GM23338 (cell line): ENCODE results near the gene MYO16. TPM values are rescaled to one million over a fixed set of nuclear protein-coding genes. Genes with fewer than 3 reads are reported as not detected.

Experiments
- ATAC-seq: fragments of 200-7000 bp; cut with Tn5 transposase; 3 replicates; pipeline ENCODE4 v1.9.1; 2020
- DNase-seq: peaks from one replicate; pipeline ENCODE4 v3.0.0-alpha.2; 2015; ENCODE audit warnings: low spot score
- H2AFZ ChIP-seq: fragments of 200-600 bp; sonication (generic); 2 replicates; pipeline ENCODE4 v1.8.0; 2016; ENCODE audit warnings: antibody characterized with exemption, mild to moderate bottlenecking, moderate library complexity
- H3F3A ChIP-seq: fragments of 200-600 bp; sonication (generic); replicated peaks from 2 replicates; pipeline ENCODE4 v1.8.0; 2017; ENCODE audit warnings: antibody characterized with exemption, mixed run types, low read depth
- H3K27ac ChIP-seq: fragments of 200-600 bp; sonication (generic); 2 replicates; pipeline ENCODE4 v1.6.1; 2016; ENCODE audit warnings: low read depth
- H3K27me3 ChIP-seq: fragments of 200-600 bp; sonication (generic); 2 replicates; pipeline ENCODE4 v1.8.0; 2016; ENCODE audit warnings: mild to moderate bottlenecking, mixed run types, moderate library complexity; ENCODE audit not compliant: insufficient read depth
- H3K36me3 ChIP-seq: fragments of 200-600 bp; sonication (generic); 2 replicates; pipeline ENCODE4 v1.8.0; 2016; ENCODE audit warnings: mild to moderate bottlenecking; ENCODE audit not compliant: insufficient read depth
- H3K4me1 ChIP-seq: fragments of 200-600 bp; sonication (generic); 2 replicates; pipeline ENCODE4 v1.8.0; 2016; ENCODE audit warnings: mild to moderate bottlenecking, moderate library complexity; ENCODE audit not compliant: insufficient read depth
- H3K4me2 ChIP-seq: fragments of 200-600 bp; sonication (generic); 2 replicates; pipeline ENCODE4 v1.7.1; 2017; ENCODE audit warnings: mixed run types
- H3K4me3 ChIP-seq: fragments of 200-600 bp; sonication (generic); 2 replicates; pipeline ENCODE4 v1.6.1; 2016; ENCODE audit warnings: mixed run types
- H3K79me2 ChIP-seq: fragments of 200-600 bp; sonication (generic); replicated peaks from 2 replicates; pipeline ENCODE4 v1.8.0; 2017; ENCODE audit warnings: mild to moderate bottlenecking; ENCODE audit not compliant: insufficient read depth
- H3K9me2 ChIP-seq: fragments of 200-600 bp; sonication (generic); 2 replicates; pipeline ENCODE4 v1.8.0; 2017; ENCODE audit not compliant: insufficient read depth
- H4K20me1 ChIP-seq: fragments of 200-600 bp; sonication (generic); replicated peaks from 2 replicates; pipeline ENCODE4 v1.8.0; 2017; ENCODE audit warnings: mild to moderate bottlenecking; ENCODE audit not compliant: insufficient read depth
- H3K27ac Mint-ChIP-seq: 2 replicates; pipeline ENCODE4 v1.8.0; 2020; ENCODE audit warnings: inconsistent platforms, mild to moderate bottlenecking, moderate library complexity, mixed read lengths
- H3K27me3 Mint-ChIP-seq: 3 replicates; pipeline ENCODE4 v1.8.0; 2022; ENCODE audit warnings: low read depth, mild to moderate bottlenecking, moderate library complexity, mixed read lengths, inconsistent platforms; ENCODE audit not compliant: insufficient read depth, poor library complexity
- H3K36me3 Mint-ChIP-seq: 3 replicates; pipeline ENCODE4 v1.8.0; 2021; ENCODE audit warnings: low read depth, mild to moderate bottlenecking, inconsistent platforms, moderate library complexity, mixed read lengths
- H3K4me1 Mint-ChIP-seq: 3 replicates; pipeline ENCODE4 v1.8.0; 2020; ENCODE audit warnings: mild to moderate bottlenecking, inconsistent platforms, mixed read lengths
- H3K4me3 Mint-ChIP-seq: 3 replicates; pipeline ENCODE4 v1.8.0; 2021; ENCODE audit warnings: moderate library complexity, mild to moderate bottlenecking, inconsistent platforms, mixed read lengths
- H3K9me3 Mint-ChIP-seq: 3 replicates; pipeline ENCODE4 v1.8.0; 2020; ENCODE audit warnings: moderate library complexity, mild to moderate bottlenecking, inconsistent platforms, mixed read lengths
- CTCF ChIP-seq, 2 experiments: fragments of 200-600 bp in 1 of 2; sonication (generic) in 1 of 2; conservative IDR thresholded peaks; 2 replicates each; pipeline versions ENCODE4 v1.5.1 to v1.6.1; 2016 to 2017; ENCODE audit warnings: antibody characterized with exemption in 2 of 2, low read depth in 2 of 2, mild to moderate bottlenecking in 2 of 2, moderate library complexity in 1 of 2
- JUNB ChIP-seq: IDR thresholded peaks from one replicate; pipeline ENCODE4 v1.6.1; 2016; ENCODE audit warnings: antibody characterized with exemption; ENCODE audit not compliant: unreplicated experiment
- POLR2AphosphoS5 ChIP-seq: IDR thresholded peaks from 2 replicates; pipeline ENCODE4 v1.6.1; 2016; ENCODE audit warnings: antibody characterized with exemption, low read depth
- STAT1 ChIP-seq: IDR thresholded peaks from one replicate; pipeline ENCODE4 v1.6.1; 2016; ENCODE audit warnings: antibody characterized with exemption; ENCODE audit not compliant: unreplicated experiment
- ZNF114 ChIP-seq: fragments of 250-450 bp; sonication (Bioruptor Pico); IDR thresholded peaks from 2 replicates; pipeline ENCODE4 v1.5.0; 2020; ENCODE audit warnings: mild to moderate bottlenecking, moderate library complexity
- ZNF331 ChIP-seq: fragments of 250-450 bp; sonication (Bioruptor Pico); IDR thresholded peaks from 2 replicates; pipeline ENCODE4 v1.5.0; 2020; ENCODE audit warnings: low read depth, mild to moderate bottlenecking, moderate library complexity
- polyA plus RNA-seq: library from polyadenylated mRNA; unstranded; fragments of >200 nt; fragmentation: Nextera tagmentation; extraction: Ambion mirVana; gene quantifications from 2 replicates; pipeline ENCODE4 v1.2.1, GENCODE V29; 2016
- total RNA-seq: library from RNA; depleted of rRNA; stranded (reverse); fragments of >200 nt; shearing (Covaris generic); gene quantifications from 2 replicates; pipeline ENCODE4 v1.2.3, GENCODE V29; 2014
- TF ChIP-seq, protein P1 (sequence below): fragments of 250-450 bp; sonication (Bioruptor Pico); IDR thresholded peaks from 2 replicates; pipeline ENCODE4 v1.5.0; 2020; ENCODE audit warnings: mild to moderate bottlenecking, moderate library complexity

MYO16 gene
- total and polyA plus RNA-seq, 2 experiments from 2014 or later, result 0.10 to 0.13 TPM

DNA sequence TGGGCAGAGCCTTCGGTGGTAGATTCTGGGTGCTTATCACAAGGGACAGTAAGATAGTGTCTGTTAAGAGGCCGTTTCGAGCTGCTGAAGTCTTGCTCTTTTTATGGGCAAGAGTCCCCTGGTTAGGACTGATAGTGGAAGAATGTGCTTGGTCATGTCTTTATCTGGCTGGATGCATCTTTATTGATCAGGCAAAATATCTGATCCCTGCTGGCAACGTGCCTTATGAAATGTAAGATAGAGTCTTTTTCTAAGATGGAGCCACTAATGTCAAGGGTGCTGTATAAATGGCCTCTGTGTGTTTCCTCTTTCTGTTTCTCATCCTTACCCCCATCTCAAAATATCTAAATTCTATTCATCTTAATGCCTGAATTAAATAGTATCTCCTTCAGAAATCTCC, 53.3 kb downstream of the MYO16 start (continued):
- TF ChIP-seq, protein P1, sequence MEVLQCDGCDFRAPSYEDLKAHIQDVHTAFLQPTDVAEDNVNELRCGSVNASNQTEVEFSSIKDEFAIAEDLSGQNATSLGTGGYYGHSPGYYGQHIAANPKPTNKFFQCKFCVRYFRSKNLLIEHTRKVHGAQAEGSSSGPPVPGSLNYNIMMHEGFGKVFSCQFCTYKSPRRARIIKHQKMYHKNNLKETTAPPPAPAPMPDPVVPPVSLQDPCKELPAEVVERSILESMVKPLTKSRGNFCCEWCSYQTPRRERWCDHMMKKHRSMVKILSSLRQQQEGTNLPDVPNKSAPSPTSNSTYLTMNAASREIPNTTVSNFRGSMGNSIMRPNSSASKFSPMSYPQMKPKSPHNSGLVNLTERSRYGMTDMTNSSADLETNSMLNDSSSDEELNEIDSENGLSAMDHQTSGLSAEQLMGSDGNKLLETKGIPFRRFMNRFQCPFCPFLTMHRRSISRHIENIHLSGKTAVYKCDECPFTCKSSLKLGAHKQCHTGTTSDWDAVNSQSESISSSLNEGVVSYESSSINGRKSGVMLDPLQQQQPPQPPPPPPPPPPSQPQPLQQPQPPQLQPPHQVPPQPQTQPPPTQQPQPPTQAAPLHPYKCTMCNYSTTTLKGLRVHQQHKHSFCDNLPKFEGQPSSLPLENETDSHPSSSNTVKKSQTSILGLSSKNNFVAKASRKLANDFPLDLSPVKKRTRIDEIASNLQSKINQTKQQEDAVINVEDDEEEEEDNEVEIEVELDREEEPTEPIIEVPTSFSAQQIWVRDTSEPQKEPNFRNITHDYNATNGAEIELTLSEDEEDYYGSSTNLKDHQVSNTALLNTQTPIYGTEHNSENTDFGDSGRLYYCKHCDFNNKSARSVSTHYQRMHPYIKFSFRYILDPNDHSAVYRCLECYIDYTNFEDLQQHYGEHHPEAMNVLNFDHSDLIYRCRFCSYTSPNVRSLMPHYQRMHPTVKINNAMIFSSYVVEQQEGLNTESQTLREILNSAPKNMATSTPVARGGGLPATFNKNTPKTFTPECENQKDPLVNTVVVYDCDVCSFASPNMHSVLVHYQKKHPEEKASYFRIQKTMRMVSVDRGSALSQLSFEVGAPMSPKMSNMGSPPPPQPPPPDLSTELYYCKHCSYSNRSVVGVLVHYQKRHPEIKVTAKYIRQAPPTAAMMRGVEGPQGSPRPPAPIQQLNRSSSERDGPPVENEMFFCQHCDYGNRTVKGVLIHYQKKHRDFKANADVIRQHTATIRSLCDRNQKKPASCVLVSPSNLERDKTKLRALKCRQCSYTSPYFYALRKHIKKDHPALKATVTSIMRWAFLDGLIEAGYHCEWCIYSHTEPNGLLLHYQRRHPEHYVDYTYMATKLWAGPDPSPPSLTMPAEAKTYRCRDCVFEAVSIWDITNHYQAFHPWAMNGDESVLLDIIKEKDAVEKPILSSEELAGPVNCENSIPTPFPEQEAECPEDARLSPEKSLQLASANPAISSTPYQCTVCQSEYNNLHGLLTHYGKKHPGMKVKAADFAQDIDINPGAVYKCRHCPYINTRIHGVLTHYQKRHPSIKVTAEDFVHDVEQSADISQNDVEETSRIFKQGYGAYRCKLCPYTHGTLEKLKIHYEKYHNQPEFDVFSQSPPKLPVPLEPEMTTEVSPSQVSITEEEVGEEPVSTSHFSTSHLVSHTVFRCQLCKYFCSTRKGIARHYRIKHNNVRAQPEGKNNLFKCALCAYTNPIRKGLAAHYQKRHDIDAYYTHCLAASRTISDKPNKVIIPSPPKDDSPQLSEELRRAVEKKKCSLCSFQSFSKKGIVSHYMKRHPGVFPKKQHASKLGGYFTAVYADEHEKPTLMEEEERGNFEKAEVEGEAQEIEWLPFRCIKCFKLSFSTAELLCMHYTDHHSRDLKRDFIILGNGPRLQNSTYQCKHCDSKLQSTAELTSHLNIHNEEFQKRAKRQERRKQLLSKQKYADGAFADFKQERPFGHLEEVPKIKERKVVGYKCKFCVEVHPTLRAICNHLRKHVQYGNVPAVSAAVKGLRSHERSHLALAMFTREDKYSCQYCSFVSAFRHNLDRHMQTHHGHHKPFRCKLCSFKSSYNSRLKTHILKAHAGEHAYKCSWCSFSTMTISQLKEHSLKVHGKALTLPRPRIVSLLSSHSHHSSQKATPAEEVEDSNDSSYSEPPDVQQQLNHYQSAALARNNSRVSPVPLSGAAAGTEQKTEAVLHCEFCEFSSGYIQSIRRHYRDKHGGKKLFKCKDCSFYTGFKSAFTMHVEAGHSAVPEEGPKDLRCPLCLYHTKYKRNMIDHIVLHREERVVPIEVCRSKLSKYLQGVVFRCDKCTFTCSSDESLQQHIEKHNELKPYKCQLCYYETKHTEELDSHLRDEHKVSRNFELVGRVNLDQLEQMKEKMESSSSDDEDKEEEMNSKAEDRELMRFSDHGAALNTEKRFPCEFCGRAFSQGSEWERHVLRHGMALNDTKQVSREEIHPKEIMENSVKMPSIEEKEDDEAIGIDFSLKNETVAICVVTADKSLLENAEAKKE (CRISPR knock-in tag), result no peak

DNA sequence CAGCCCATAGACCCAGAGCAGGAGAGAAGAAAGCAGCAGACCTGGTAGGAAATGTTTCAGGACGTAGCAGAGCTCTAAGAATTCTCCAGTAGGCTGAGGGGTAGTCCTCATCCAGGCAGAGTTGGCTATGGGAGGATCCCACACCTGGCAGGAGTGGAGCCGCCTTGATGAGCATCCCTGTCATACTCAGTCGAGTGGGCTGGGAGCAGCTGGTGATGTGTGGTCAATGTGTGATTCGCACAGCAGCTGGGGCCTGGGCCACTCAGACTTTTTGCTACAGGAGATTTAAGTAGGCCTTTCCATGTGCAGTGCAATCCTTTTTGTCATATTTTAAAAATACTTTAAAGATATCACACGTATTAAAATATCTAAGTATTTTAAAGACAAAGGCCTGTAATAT, 56.6 kb downstream of the MYO16 start:
- Mint-ChIP-seq H3K27me3 (no peaks in the 10 kb centered on the region), H3K27ac (no peak overlapping the region)
- H3K27ac ChIP-seq, result no peak overlapping the region
- TF ChIP-seq POLR2AphosphoS5 (no peak), JUNB (no peak), ZNF331 (CRISPR knock-in tag) (no peak), STAT1 (no peak), CTCF (conservative IDR thresholded peaks at IDR 0.05; ENCODE audit: low read depth in 2 of 2) (no peak), ZNF114 (CRISPR knock-in tag) (no peak)
- TF ChIP-seq, protein P1 (CRISPR knock-in tag), result no peak

More for the DNA sequence above, 56.6 kb downstream of the MYO16 start:
- no peak overlapping the region for H2AFZ ChIP-seq
- Mint-ChIP-seq H3K4me1 (no peaks in the 10 kb centered on the region), H3K36me3 (no peaks in the 10 kb centered on the region), H3K9me3 (no peaks in the 10 kb centered on the region), H3K4me3 (no peak overlapping the region)
- no peak for DNase-seq
- no peaks in the 10 kb centered on the region for H3K27me3 ChIP-seq
- no peak overlapping the region for H3K4me3 ChIP-seq
- ATAC-seq, result no peak
- H4K20me1 ChIP-seq, result no peaks in the 10 kb centered on the region
- H3K9me2 ChIP-seq, result peaks cover 2% of the 10 kb centered on the region; the same call in 1 of the 2 replicates
- H3K36me3 ChIP-seq, result no peaks in the 10 kb centered on the region
- no peaks in the 10 kb centered on the region for H3K4me1 ChIP-seq
- no peaks in the 10 kb centered on the region for H3K79me2 ChIP-seq
- no peak overlapping the region for H3K4me2 ChIP-seq
- H3F3A ChIP-seq, result no peaks in the 10 kb centered on the region
